Measurements from ENCODE around the gene DGKA.

Gene DGKA

GRCh38 chr12:55927588-55928502 is 3.1 kb upstream of the DGKA start, which contains the start of gene PYM1:
Gene PYM1, minus strand, starts transcription at chr12:55927894. Its CDS starts 133 bp downstream, at chr12:55927761.
- H3K9me3 ChIP-seq (ENCODE audit: control insufficient read depth, insufficient read depth, low read depth, low read length) = no peaks in the 10 kb centered on the region
- peaks cover 10 to 11% of the 10 kb centered on the region in 2 experiments; a peak in 2 of 3 replicates for H3K36me3 ChIP-seq (ENCODE audit: control insufficient read depth in 2 of 2, insufficient read depth in 1 of 2, low read length in 2 of 2)
- peaks cover 4% of the 10 kb centered on the region; the same call in 1 of the 2 replicates for H3K4me1 ChIP-seq (ENCODE audit: control insufficient read depth, insufficient read depth, low read length)
- POLR2A ChIA-PET = interaction anchor here (0.6 to 4.4 kb wide), 10 partner anchors 12 to 189 kb away, joined by 4 to 42 read pairs (median 8); partner anchors contain the start of genes DNAJC14, ORMDL2, RAB5B and SARNP
- peak within 1 kb of the TSS; percentile 80 for H3K4me3 ChIP-seq (ENCODE audit: low read depth, low read length)
- CTCF ChIA-PET = interaction anchor here (0.9 to 2.7 kb wide), 5 partner anchors 11 to 187 kb away, joined by 3 to 27 read pairs (median 3); no protein-coding TSS in a partner anchor
- H3K27ac ChIP-seq (ENCODE audit: extremely low read depth, low read depth, low read length) = peak within 1 kb of the TSS; percentile 94
- TF ChIP-seq ZNF184 (tag by site-specific recombination; IDR thresholded peaks at IDR 0.05) (no peak), CTCF (tag by site-specific recombination; IDR thresholded peaks at IDR 0.05) (peak; percentile 54; the same call in 1 of the 2 replicates), REPIN1 (tag by site-specific recombination; IDR thresholded peaks at IDR 0.05; ENCODE audit: low read depth) (no peak), ZNF473 (tag by site-specific recombination; IDR thresholded peaks at IDR 0.05) (no peak), ZSCAN16 (tag by site-specific recombination; IDR thresholded peaks at IDR 0.05) (0 out of 2 replicates have a peak, but pooled peaks have one; percentile 12), KLF16 (tag by site-specific recombination; IDR thresholded peaks at IDR 0.05) (0 out of 2 replicates have a peak, but pooled peaks have one; percentile 13), ZNF692 (tag by site-specific recombination; IDR thresholded peaks at IDR 0.05) (0 out of 2 replicates have a peak, but pooled peaks have one; percentile 19), ZNF138 (tag by site-specific recombination; IDR thresholded peaks at IDR 0.05; ENCODE audit: borderline replicate concordance) (no peak), ZNF660 (tag by site-specific recombination; IDR thresholded peaks at IDR 0.05) (peak; percentile 32; the same call in 1 of the 2 replicates), SCRT2 (tag by site-specific recombination; IDR thresholded peaks at IDR 0.05) (peak; percentile 81), ZBTB48 (tag by site-specific recombination; IDR thresholded peaks at IDR 0.05) (peak; percentile 73), ZNF600 (tag by site-specific recombination; IDR thresholded peaks at IDR 0.05) (peak; percentile 57; the same call in 1 of the 2 replicates), MYNN (tag by site-specific recombination; IDR thresholded peaks at IDR 0.05; ENCODE audit: borderline replicate concordance) (0 out of 2 replicates have a peak, but pooled peaks have one; percentile 17), PRDM10 (tag by site-specific recombination; IDR thresholded peaks at IDR 0.05) (peak; percentile 80), ZBTB8A (tag by site-specific recombination; IDR thresholded peaks at IDR 0.05) (peak; percentile 56; the same call in 1 of the 2 replicates), SCRT1 (tag by site-specific recombination; IDR thresholded peaks at IDR 0.05; ENCODE audit: borderline replicate concordance) (0 out of 2 replicates have a peak, but pooled peaks have one; percentile 51), ZNF624 (tag by site-specific recombination; IDR thresholded peaks at IDR 0.05) (0 out of 2 replicates have a peak, but pooled peaks have one; percentile 4), ZNF366 (tag by site-specific recombination; conservative IDR thresholded peaks at IDR 0.05) (peak; percentile 61; the same call in 1 of the 2 replicates), ZBTB17 (tag by site-specific recombination; IDR thresholded peaks at IDR 0.05) (peak; percentile 53; the same call in 1 of the 2 replicates), ZNF10 (tag by site-specific recombination; IDR thresholded peaks at IDR 0.05) (no peak), KLF9 (tag by site-specific recombination; IDR thresholded peaks at IDR 0.05; ENCODE audit: low read depth) (0 out of 2 replicates have a peak, but pooled peaks have one; percentile 42), ZNF174 (tag by site-specific recombination; IDR thresholded peaks at IDR 0.05) (no peak), ZBTB49 (tag by site-specific recombination; IDR thresholded peaks at IDR 0.05; ENCODE audit: low read depth) (no peak), ZNF121 (tag by site-specific recombination; IDR thresholded peaks at IDR 0.05) (peak; percentile 80), ZNF792 (tag by site-specific recombination; IDR thresholded peaks at IDR 0.05) (0 out of 2 replicates have a peak, but pooled peaks have one; percentile 31), ZNF335 (tag by site-specific recombination; conservative IDR thresholded peaks at IDR 0.05) (peak; percentile 31; the same call in 1 of the 2 replicates), ZBTB7A (tag by site-specific recombination; IDR thresholded peaks at IDR 0.05; ENCODE audit: low read depth) (no peak; the same call in 1 of the 2 replicates)
